SJCRH30 (cell line): ENCODE measurements around the gene IL17D. TPM values are rescaled to one million over a fixed set of nuclear protein-coding genes. Genes with fewer than 3 reads are reported as not detected.

Experiments
- DNase-seq, 2 experiments: peaks; one replicate each; pipeline ENCODE4 v3.0.0-alpha.2; 2015 to 2020
- H3K27ac ChIP-seq: fragments of 250-450 bp; sonication (Bioruptor Pico); 2 replicates; pipeline ENCODE4 v1.5.1; 2020; ENCODE audit warnings: mild to moderate bottlenecking, moderate library complexity
- H3K27me3 ChIP-seq: fragments of 250-450 bp; sonication (Bioruptor Pico); 2 replicates; pipeline ENCODE4 v1.5.1; 2020; ENCODE audit warnings: mild to moderate bottlenecking, moderate library complexity
- H3K36me3 ChIP-seq: fragments of 250-450 bp; sonication (Bioruptor Pico); 2 replicates; pipeline ENCODE4 v1.5.1; 2020; ENCODE audit warnings: mild to moderate bottlenecking, moderate library complexity
- H3K4me1 ChIP-seq: fragments of 250-450 bp; sonication (Bioruptor Pico); 2 replicates; pipeline ENCODE4 v1.5.1; 2020; ENCODE audit warnings: mild to moderate bottlenecking, moderate library complexity
- H3K4me3 ChIP-seq: fragments of 250-450 bp; sonication (Bioruptor Pico); 2 replicates; pipeline ENCODE4 v1.5.1; 2020; ENCODE audit warnings: mild to moderate bottlenecking, moderate library complexity
- H3K9me3 ChIP-seq: fragments of 250-450 bp; sonication (Bioruptor Pico); replicated peaks from 2 replicates; pipeline ENCODE4 v1.5.1; 2020; ENCODE audit warnings: mild to moderate bottlenecking, moderate library complexity
- total RNA-seq: library from RNA; depleted of rRNA; stranded (reverse); fragments of >200 nt; shearing (Covaris generic); gene quantifications from 2 replicates; pipeline ENCODE4 v1.2.3, GENCODE V29; 2014

The IL17D gene
- total RNA-seq, 1 experiment from 2014 or later: 1.4 TPM

- H3K9me3 ChIP-seq: no peaks in the 10 kb centered on the region
- no peak overlapping the region for H3K4me3 ChIP-seq
- no peaks in the 10 kb centered on the region for H3K27me3 ChIP-seq
- no peaks in the 10 kb centered on the region for H3K36me3 ChIP-seq
- DNase-seq: no peak
- H3K4me1 ChIP-seq: no peaks in the 10 kb centered on the region
- no peak overlapping the region for H3K27ac ChIP-seq
These were observed 21.4 kb upstream of the IL17D start for GRCh38 chr13:20682061-20682460.

DNA sequence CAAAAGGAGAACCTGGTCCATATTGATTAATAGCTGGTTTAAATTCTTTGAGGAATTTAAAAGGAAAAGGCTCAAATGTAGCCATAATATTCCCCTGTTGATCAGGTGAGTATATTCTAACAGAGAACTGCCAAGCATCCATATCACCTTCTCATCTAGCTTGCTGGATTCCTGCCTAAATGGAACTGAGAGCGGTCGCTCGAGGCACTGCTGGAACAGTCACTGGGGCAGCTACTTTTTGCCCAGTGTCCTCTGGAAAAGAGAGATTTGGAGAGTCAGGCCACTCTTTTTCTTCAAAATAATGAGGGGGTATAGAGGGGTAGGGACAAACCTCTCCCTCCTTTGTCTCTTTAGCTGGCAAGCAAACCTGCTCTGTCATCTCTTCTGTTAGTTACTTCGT, 19.5 kb upstream of the IL17D start:
- no peak for DNase-seq
- Histone ChIP-seq H3K9me3 (no peaks in the 10 kb centered on the region), H3K4me3 (no peak overlapping the region)

GRCh38 chr13:20684546-20684945, 19.0 kb upstream of the IL17D start:
- H3K4me3 ChIP-seq: no peak overlapping the region
- H3K4me1 ChIP-seq: no peaks in the 10 kb centered on the region
- H3K27ac ChIP-seq: no peak overlapping the region

More for the DNA sequence above, 19.5 kb upstream of the IL17D start:
- H3K4me1 ChIP-seq: no peaks in the 10 kb centered on the region
- no peaks in the 10 kb centered on the region for H3K27me3 ChIP-seq
- H3K36me3 ChIP-seq: no peaks in the 10 kb centered on the region
- H3K27ac ChIP-seq: no peak overlapping the region

GRCh38 chr13:20685092-20685491, 18.4 kb upstream of the IL17D start:
- DNase-seq: no peak
- no peaks in the 10 kb centered on the region for H3K9me3 ChIP-seq

More at GRCh38 chr13:20684546-20684945, 19.0 kb upstream of the IL17D start:
- no peaks in the 10 kb centered on the region for H3K27me3 ChIP-seq
- DNase-seq: no peak
- H3K36me3 ChIP-seq: no peaks in the 10 kb centered on the region
- H3K9me3 ChIP-seq: no peaks in the 10 kb centered on the region

GRCh38 chr13:20686167-20686566, 17.3 kb upstream of the IL17D start:
- Histone ChIP-seq H3K4me3 (no peak overlapping the region), H3K36me3 (no peaks in the 10 kb centered on the region), H3K27ac (no peak overlapping the region), H3K9me3 (no peaks in the 10 kb centered on the region), H3K4me1 (no peaks in the 10 kb centered on the region), H3K27me3 (no peaks in the 10 kb centered on the region)
- no peak for DNase-seq

More at GRCh38 chr13:20685092-20685491, 18.4 kb upstream of the IL17D start:
- Histone ChIP-seq H3K4me1 (no peaks in the 10 kb centered on the region), H3K27me3 (no peaks in the 10 kb centered on the region), H3K27ac (no peak overlapping the region), H3K36me3 (no peaks in the 10 kb centered on the region), H3K4me3 (no peak overlapping the region)

- Histone ChIP-seq H3K4me3 (no peak overlapping the region), H3K4me1 (no peaks in the 10 kb centered on the region), H3K36me3 (no peaks in the 10 kb centered on the region), H3K27ac (no peak overlapping the region), H3K9me3 (no peaks in the 10 kb centered on the region), H3K27me3 (no peaks in the 10 kb centered on the region)
- no peak for DNase-seq
These were observed 16.5 kb upstream of the IL17D start for GRCh38 chr13:20686863-20687579.

- H3K4me1 ChIP-seq: no peaks in the 10 kb centered on the region
- H3K36me3 ChIP-seq: no peaks in the 10 kb centered on the region
- no peaks in the 10 kb centered on the region for H3K9me3 ChIP-seq
- DNase-seq: no peak
- H3K4me3 ChIP-seq: no peak overlapping the region
- H3K27ac ChIP-seq: no peak overlapping the region
- H3K27me3 ChIP-seq: no peaks in the 10 kb centered on the region
These were observed 14.2 kb upstream of the IL17D start for GRCh38 chr13:20689291-20689690.

DNA sequence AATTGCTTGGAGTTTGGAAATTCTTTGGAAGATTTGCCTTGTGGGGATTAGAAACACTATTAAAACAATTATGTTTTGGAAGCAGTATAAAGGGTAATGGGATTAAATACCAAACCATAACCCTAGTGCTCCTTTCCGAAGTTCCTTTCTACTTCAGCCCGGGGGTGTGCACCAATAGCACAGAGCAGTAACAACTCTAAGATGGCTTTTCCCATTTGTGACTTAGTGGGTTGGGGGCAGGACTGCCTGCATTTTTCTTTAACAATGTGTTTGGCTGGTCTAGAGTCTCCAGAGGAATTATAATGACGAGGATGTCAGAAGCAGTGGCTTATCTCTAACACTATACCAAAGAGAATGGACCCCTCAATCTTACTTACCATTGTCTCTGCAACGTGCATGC, 11.9 kb upstream of the IL17D start:
- Histone ChIP-seq H3K36me3 (no peaks in the 10 kb centered on the region), H3K27me3 (no peaks in the 10 kb centered on the region), H3K9me3 (no peaks in the 10 kb centered on the region), H3K4me3 (no peak overlapping the region), H3K27ac (no peak overlapping the region), H3K4me1 (no peaks in the 10 kb centered on the region)
- no peak for DNase-seq

- H3K27me3 ChIP-seq: no peaks in the 10 kb centered on the region
- H3K9me3 ChIP-seq: no peaks in the 10 kb centered on the region
- H3K27ac ChIP-seq: no peak overlapping the region
- no peaks in the 10 kb centered on the region for H3K4me1 ChIP-seq
- no peak overlapping the region for H3K4me3 ChIP-seq
- DNase-seq: no peak
- H3K36me3 ChIP-seq: no peaks in the 10 kb centered on the region
These were observed 7.4 kb upstream of the IL17D start for GRCh38 chr13:20696073-20696472.

DNA sequence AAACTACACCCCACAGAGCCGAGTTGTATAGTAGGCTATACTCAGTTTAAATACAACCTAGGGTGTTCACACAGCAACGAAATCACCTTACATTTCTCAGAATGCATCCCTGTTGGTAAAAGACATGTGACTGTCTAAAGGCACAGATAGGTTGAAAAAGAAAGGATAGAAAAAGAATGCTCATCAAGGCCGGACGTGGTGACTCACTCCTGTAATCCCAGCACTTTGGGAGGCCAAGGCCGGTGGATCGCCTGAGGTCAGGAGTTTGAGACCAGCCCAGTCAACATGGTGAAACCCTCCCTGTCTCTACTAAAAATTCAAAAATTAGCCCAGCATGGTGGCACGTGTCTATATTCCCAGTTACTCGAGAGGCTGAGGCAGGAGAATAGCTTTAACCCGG, 3.8 kb upstream of the IL17D start:
- 0 out of 2 replicates have a peak, but pooled peaks cover 2% of the 10 kb centered on the region for H3K4me1 ChIP-seq
- no peaks in the 10 kb centered on the region for H3K36me3 ChIP-seq
- H3K9me3 ChIP-seq: no peaks in the 10 kb centered on the region
- no peaks in the 10 kb centered on the region for H3K27me3 ChIP-seq
- no peak overlapping the region for H3K4me3 ChIP-seq
- no peak for DNase-seq
- H3K27ac ChIP-seq: no peak overlapping the region

DNA sequence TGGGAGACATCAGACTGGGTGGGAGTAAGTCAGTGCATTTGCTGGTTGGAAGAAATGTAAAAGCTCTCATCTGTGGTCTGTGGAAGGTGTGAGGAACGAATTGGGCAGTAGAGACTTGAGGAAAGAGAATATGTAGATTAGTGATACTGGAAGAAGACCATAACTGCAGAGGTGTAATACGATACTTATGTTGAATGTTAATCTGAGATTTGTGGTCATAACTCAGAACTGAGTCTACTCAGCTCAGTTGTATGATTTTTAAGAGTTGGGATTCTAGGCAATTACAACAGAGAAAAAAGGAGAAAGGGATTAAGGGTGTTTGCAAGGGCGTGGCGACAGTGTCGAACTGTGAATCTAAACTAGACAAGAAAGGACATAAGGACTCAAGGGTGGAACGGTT, 3.2 kb upstream of the IL17D start:
- Histone ChIP-seq H3K4me3 (no peak overlapping the region), H3K9me3 (no peaks in the 10 kb centered on the region), H3K4me1 (0 out of 2 replicates have a peak, but pooled peaks cover 2% of the 10 kb centered on the region), H3K27ac (no peak overlapping the region), H3K36me3 (no peaks in the 10 kb centered on the region), H3K27me3 (no peaks in the 10 kb centered on the region)
- no peak for DNase-seq

DNA sequence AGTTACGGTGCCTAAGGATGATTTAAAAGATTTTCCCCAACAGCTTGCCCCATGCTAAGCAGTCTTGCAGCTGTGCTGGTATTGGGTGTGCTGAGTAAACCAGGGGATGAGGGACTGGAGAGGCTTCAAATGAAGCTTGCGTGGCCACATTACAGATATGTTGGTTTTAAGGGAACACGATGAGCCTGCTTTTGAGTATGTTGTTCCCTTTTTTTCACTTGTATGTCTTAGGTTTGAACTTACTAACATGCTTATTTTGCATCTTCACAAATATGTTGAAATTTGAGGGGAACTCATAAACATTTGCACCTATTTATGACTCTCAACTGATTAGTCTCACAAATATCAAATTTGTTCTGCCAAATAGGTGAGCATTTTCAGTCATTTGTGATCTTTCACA, 2.0 kb upstream of the IL17D start:
- H3K36me3 ChIP-seq: no peaks in the 10 kb centered on the region
- H3K4me3 ChIP-seq: no peak overlapping the region
- peaks cover 7% of the 10 kb centered on the region; the same call in 1 of the 2 replicates for H3K4me1 ChIP-seq
- H3K27me3 ChIP-seq: no peaks in the 10 kb centered on the region
- H3K9me3 ChIP-seq: no peaks in the 10 kb centered on the region
- H3K27ac ChIP-seq: no peak overlapping the region
- no peak for DNase-seq

DNA sequence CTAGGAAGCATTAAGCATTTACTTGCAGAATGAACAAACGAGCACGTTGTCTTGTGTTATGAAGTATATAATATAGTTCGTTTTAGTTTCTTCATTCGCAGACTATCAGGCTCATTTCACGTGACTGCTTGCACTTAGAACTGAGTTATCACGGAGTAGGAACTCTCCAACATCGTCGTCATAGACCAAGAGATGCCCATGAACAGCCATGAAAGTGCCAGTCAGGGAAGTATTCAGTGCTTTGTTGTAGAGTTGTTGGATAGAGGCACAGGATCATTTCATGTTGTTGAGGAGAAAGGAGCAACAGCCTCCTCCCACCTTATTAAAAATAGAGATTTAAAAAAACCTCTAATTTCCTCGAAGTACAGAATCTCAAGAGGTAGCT, 977 bp upstream of the IL17D start:
- Histone ChIP-seq H3K4me1 (peaks cover 12% of the 10 kb centered on the region; the same call in 1 of the 2 replicates), H3K4me3 (peak overlapping the region; percentile 72), H3K9me3 (no peaks in the 10 kb centered on the region), H3K27ac (no peak overlapping the region), H3K27me3 (no peaks in the 10 kb centered on the region), H3K36me3 (no peaks in the 10 kb centered on the region)
- no peak for DNase-seq

DNA sequence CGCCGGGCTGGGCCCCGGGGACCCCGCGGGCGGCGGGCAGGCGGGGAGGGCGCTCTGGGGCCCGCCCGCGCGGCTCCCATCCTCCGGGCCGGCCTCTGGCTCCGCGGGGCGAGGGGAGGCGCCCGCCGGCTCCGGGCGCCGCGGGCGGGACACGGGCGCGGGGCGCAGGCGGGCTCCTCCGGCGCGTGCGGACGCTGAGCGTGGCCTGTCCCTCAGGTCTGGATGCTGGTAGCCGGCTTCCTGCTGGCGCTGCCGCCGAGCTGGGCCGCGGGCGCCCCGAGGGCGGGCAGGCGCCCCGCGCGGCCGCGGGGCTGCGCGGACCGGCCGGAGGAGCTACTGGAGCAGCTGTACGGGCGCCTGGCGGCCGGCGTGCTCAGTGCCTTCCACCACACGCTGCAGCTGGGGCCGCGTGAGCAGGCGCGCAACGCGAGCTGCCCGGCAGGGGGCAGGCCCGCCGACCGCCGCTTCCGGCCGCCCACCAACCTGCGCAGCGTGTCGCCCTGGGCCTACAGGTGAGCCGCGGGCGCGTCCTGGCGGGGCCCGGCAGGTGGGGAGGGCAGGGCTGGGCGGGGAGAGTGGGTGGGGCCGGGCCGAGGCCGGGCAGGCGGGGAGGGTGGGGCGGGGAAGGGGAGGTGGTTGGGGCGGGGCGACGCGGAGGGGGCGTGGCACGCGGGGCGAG, 420 bp downstream of the IL17D start:
- peaks cover 12% of the 10 kb centered on the region; the same call in 1 of the 2 replicates for H3K4me1 ChIP-seq
- H3K36me3 ChIP-seq: no peaks in the 10 kb centered on the region
- H3K27me3 ChIP-seq: no peaks in the 10 kb centered on the region
- peak overlapping the region; percentile 72 for H3K4me3 ChIP-seq
- H3K9me3 ChIP-seq: no peaks in the 10 kb centered on the region
- peak; percentile 81 to 84 for DNase-seq
- H3K27ac ChIP-seq: no peak overlapping the region

DNA sequence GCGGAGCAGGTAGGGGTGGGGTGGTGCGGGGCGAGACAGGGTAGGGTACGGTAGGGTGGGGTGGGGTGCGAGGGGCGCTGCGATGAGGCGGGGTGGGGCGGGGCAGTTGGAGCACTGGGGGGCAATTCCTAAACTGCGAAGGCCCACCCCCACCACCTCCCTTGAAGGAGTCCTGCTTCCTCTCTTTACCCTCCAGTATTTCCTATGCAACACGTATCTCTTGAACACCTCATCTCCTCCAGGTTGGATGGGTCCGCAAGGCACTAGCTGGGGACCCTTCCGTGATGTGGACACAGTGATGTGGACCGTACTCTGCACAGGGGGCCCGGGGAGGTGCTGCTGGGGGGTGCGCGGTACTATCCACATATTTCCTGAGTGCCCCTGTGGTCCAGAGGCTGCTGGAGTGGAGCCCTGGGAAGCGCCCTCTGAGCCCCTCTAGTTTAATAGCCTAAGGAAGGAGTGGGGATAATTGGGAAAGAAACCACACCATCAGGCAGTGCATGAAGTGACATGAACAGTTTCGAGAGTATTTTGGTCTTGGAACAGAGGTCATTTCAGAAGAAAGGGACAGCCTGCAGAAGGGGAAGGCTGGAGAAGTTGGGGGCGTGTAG, 1.1 kb downstream of the IL17D start:
- Histone ChIP-seq H3K4me3 (no peak overlapping the region), H3K9me3 (no peaks in the 10 kb centered on the region), H3K36me3 (no peaks in the 10 kb centered on the region), H3K27me3 (no peaks in the 10 kb centered on the region), H3K27ac (no peak overlapping the region), H3K4me1 (peaks cover 12% of the 10 kb centered on the region; the same call in 1 of the 2 replicates)
- no peak for DNase-seq
